HG02763 (cell line): ENCODE data around the gene PGPEP1.
"Not testable (repeated sequence)": the region's sequence is repeated elsewhere in the genome, so short reads cannot be mapped to it uniquely, and the experiment has no call there.

Experiments used
- ATAC-seq: cut with Tn5 transposase; IDR thresholded peaks from one replicate; pipeline ENCODE4 v1.9.1; 2021; ENCODE audit warnings: mild to moderate bottlenecking, moderate library complexity; ENCODE audit not compliant: unreplicated experiment

PGPEP1 gene

GRCh38 chr19:18308051-18308947 is 32.1 kb upstream of the PGPEP1 start:
- ATAC-seq: no peak

- no peak for ATAC-seq
Measured at GRCh38 chr19:18308948-18309325, 31.5 kb upstream of the PGPEP1 start.

- ATAC-seq: no peak
Measured at GRCh38 chr19:18309525-18310064, 30.8 kb upstream of the PGPEP1 start.

- no peak for ATAC-seq
Measured at GRCh38 chr19:18310118-18310909, 30.1 kb upstream of the PGPEP1 start.

- no peak for ATAC-seq
Measured at GRCh38 chr19:18310966-18311365, 29.4 kb upstream of the PGPEP1 start.

- no peak for ATAC-seq
Measured at GRCh38 chr19:18311502-18312091, 28.8 kb upstream of the PGPEP1 start.

GRCh38 chr19:18312092-18312534 is 28.3 kb upstream of the PGPEP1 start:
- ATAC-seq: no peak

GRCh38 chr19:18313398-18313797 is 27.0 kb upstream of the PGPEP1 start:
- ATAC-seq: no peak

GRCh38 chr19:18317961-18318800 is 22.2 kb upstream of the PGPEP1 start:
- no peak for ATAC-seq

- no peak for ATAC-seq
Measured at GRCh38 chr19:18319591-18320135, 20.7 kb upstream of the PGPEP1 start.

- no peak for ATAC-seq
Measured at GRCh38 chr19:18320865-18321733, 19.3 kb upstream of the PGPEP1 start.

GRCh38 chr19:18321734-18322102 is 18.7 kb upstream of the PGPEP1 start:
- no peak for ATAC-seq

GRCh38 chr19:18322318-18322758 is 18.1 kb upstream of the PGPEP1 start:
- no peak for ATAC-seq

- peak; percentile 92 for ATAC-seq
Measured at GRCh38 chr19:18322759-18323460, 17.5 kb upstream of the PGPEP1 start, which contains the start of gene LSM4. TSS of gene LSM4 (minus strand) at chr19:18323076. CDS start at chr19:18323020, 56 bp downstream.

GRCh38 chr19:18324373-18324731 is 16.0 kb upstream of the PGPEP1 start:
- ATAC-seq: not testable (repeated sequence)

GRCh38 chr19:18326772-18327171 is 13.6 kb upstream of the PGPEP1 start:
- ATAC-seq: no peak

- peak; percentile 85 for ATAC-seq
Measured at GRCh38 chr19:18328340-18329034, 11.9 kb upstream of the PGPEP1 start.

- no peak for ATAC-seq
Measured at GRCh38 chr19:18329035-18329376, 11.4 kb upstream of the PGPEP1 start.
